HG03439 (cell line): Measurements from ENCODE around the gene FOXJ3.

Source experiments
- ATAC-seq: cut with Tn5 transposase; IDR thresholded peaks from one replicate; pipeline ENCODE4 v1.9.1; 2021; ENCODE audit warnings: mild to moderate bottlenecking, moderate library complexity; ENCODE audit not compliant: unreplicated experiment

Gene FOXJ3

DNA sequence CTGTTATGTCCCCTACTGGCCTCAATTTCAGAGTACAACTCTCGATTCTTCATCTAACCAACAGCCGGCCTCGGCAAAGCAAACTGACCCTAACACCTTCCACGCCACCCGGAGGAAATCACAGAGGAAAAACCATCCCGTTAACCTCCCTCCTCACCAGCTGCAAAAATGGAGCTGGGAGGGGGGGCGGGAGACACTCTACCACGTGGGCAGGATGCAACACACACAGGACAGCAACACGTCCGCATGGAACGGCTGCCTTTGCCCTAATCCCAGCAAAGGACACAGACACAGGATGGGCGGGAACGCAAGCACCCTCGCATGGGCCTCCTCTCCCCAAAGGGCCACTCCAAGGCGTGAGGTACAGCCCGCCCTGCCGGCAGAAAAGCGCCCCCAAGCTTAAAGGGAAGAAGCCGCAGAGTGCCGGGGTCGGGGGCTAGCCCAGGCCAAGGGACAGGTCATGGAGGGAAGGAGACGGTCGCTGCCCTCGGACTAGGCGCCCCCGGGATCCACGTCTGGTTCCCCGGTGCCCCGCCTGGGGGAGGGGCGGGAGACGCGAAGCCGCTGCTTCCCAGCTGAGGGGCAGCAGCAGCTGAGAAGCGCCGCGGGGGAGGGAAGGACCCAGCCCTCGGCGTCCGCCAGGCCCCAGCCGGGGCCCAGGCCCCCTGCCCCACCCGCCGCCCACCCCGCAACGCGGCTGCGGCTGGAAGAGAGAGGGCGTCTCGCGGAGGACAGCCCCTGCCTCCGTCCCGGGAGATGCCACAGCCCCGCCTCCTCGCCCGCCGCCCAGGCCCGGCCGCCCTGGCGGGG is 590 bp downstream of the FOXJ3 start:
- peak; percentile 63 for ATAC-seq

DNA sequence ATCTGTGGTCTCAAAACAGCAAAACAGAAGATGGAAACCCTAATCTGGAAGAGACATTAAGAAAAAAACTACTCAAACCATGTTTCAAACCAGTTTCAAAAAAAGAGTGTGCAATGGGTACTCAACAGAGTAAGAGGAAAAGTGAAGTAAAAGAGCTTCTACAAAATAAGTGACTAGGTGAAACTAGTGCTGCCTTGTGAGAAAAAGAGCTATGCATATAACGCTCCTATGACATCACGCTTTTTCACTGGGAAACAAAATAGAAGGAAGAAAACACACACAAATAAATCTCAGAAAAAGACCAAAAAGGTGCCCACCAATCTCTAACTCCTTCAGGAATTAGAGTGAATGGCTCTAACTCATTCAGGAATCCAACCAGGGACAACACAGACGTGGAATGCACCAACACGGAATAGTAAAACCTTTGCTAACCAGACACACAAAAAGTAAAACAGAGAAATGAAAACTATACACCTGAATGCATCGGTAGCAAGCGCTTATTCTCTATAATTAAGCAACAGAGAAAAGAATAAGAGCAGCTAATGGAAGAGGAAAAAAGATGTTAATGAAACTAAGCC is 1.3 kb downstream of the FOXJ3 start:
- ATAC-seq = no peak

DNA sequence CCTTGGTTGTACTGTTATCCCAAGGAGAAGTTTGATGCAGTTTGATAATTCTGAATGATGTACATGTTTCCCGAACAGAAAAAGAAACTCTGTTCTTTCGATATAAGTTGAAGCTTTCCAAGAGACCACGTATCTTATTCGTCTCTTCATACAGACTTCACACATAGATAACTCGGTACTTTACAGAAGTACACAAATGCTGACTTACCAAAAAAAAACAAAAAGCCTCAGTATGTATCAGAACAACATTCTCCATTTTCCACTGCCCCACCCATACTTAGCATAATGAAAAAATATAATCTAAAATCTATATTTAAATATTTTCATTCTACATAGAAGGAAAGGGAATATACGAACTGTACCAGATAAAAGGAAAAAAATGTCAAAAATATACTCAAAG is 2.2 kb downstream of the FOXJ3 start:
- no peak for ATAC-seq

DNA sequence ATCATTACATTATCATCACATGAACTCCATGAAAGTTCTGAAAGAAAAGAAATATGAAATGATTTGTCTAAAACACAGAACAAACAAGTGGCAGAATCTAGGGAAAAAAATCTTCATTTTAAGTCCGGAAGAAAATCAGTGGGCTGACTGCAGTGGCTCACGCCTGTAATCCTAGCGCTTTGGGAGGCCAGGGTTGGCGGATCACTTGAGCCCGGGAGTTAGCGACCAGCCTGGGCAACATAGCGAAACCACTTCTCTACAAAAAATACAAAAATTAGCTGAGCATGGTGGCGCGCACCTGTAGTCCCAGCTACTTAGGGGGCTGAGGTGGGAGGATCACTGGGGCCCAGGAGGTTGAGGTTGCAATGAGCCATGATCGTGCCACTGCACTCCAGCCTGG is 4.8 kb downstream of the FOXJ3 start:
- ATAC-seq = no peak

DNA sequence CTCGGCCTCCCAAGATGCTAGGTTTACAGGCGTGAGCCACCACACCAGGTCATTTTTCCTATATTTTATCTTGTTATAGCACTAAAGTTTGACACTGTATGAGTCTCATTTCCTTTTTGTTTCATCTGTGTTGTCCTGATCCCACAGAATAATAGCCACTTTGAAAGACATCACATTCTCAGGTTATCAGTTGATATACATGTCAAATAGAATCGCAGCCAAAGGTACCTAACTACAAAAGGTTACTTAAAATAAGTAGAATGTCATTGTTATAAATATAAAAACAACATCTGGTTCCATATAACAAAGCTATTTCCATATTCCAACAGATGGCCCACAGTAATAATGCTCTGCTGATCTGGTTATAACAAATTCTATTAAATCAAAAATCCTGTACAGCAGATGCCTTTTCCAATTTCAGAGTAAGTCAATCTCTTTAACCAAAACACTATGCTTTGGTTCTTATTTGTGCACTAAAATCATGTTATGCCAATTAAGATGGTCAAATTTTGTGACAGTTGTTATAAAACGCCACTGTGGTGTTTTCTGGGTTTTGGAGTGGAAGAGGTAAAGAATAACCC is 6.0 kb downstream of the FOXJ3 start:
- no peak for ATAC-seq

DNA sequence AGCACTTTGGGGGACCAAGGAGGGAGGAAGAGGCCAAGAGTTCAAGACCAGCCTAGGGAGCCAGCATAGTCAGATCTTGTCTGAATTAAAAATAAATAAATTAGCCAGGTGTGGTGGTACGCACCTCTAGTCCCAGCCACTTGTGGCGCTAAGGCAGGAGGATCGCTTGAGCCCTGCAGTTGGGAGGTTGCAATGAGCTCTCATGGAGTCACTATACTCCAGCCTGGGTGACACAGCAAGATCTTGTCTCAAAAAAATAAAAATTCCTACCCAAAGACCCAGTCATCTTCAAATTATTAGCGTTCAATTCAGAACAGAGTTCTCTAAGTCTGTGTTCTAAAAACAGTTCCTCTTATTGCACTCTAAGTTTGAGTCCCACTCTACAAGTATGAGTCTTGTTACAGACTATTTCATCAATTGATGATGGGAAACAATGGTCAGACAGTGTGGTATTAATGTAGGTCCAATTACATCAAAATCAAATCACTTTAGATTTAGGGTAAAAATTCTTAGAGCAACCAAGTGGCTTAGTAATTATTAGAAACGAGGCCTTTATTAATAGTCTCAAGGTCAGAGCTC is 6.9 kb downstream of the FOXJ3 start:
- no peak for ATAC-seq

DNA sequence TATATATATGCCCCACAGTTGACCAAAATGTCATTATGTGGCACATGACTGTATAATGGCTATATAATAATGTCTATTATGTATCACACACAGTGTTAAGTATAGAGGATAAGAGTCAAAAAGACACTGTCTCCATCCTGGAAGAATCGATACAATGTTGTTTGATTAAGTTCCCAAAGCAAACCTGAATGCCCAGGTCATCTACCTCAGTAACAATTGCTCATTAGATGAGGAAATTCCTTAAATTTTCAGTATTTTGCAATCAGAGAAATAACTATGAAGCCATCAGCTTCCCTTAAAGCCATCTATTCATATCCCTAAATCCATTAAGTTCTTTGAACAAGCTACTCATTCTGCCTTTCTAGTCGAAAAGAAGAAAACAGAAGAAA is 10.0 kb downstream of the FOXJ3 start:
- ATAC-seq = no peak

DNA sequence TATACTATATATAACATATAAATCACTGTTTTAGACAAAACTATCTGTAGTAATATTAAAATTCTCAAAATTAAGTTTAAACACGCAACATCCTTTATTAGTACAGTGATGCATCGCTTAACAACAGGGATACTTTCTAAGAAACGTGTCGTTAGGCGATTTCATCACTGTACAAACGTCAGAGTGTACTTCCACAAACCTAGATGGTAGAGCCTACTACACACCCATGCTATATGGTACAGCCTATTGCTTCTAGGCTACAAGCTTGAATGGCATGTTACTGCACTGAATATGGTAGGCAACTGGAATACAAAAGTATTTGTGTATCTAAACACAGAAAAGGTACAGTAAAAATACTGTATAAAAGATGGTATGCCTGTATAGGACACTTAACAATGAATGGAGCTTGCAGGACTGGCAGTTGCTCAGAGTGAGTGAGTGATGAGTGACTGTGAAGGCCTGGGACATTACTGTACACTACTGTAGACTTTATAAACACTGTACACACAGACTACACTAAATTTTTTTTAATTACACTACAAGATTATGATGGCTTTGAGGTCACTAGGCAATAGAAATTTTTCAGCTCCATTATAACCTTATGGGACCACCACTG is 10.5 kb downstream of the FOXJ3 start:
- no peak for ATAC-seq

DNA sequence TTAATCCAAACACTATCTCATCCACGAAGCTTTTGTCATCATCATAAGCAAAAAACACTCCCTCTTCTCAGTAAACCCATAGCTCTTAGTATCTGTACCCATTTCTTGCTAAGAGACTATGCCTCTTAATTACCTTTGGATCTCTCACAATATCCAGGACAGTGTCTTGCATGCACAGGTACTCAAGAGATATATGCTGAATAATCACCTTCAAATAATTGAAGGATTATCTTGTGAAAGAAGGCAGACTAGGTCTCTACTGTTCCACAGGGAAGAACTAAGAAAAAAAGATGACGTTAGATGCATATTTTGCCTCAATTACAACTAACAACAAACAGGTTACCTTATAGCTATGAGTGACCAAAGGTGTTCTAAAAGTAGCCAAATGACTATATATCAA is 11.5 kb downstream of the FOXJ3 start:
- no peak for ATAC-seq

DNA sequence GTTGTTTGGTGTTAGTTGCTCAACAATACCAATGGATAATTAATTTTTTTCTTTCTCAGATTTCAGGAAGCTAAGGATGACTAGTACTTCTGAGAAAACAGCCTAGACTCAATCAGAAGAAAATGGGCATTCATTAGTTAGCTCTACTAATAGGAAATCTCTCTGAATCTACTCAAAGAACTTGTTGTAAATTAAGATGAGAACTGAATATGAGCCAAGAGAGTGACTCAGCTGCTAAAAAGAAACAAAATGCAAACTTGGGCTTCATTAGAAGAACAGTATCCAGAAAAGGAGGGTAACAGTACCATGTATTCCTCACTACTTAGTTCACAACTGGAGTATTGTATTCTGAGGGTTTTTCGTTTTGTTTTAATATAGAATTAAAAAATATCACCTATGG is 12.5 kb downstream of the FOXJ3 start:
- no peak for ATAC-seq

DNA sequence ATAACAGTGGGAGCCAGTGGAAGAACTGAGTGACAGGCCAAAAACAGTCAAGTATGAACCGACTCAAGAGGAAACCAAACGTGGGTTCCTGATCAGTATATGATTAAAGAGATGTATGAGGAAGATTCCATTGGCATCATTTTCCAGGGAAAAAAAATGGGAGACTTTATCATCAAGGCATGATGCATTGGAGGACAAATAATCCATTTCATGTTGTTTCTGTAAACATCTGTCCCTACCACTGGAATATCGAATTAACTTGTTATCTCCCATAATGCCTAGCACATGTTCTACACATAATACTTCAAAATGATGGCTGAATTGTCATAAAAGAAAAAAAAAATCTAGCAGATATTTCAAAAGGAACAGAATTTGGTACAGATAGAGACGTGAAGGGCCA is 13.3 kb downstream of the FOXJ3 start:
- ATAC-seq = no peak

DNA sequence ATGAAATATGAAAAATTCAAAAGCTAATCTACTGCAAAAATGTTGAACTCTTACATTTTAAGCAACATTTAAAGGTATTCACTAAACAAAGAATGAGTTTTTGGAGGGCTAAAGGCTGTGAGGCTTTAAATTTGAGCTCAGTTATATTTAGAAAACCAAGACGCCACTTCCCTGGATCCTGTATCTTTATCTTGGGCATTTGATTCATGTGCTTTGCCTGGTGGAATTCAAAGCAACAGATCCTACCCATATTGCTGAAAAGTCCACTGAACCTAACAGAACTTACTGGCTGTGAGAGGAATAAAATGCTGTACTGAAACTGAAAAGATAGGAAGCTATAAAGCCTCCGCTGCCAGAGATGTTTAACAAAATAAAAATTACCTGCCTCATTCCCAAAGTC is 14.3 kb downstream of the FOXJ3 start:
- no peak for ATAC-seq

DNA sequence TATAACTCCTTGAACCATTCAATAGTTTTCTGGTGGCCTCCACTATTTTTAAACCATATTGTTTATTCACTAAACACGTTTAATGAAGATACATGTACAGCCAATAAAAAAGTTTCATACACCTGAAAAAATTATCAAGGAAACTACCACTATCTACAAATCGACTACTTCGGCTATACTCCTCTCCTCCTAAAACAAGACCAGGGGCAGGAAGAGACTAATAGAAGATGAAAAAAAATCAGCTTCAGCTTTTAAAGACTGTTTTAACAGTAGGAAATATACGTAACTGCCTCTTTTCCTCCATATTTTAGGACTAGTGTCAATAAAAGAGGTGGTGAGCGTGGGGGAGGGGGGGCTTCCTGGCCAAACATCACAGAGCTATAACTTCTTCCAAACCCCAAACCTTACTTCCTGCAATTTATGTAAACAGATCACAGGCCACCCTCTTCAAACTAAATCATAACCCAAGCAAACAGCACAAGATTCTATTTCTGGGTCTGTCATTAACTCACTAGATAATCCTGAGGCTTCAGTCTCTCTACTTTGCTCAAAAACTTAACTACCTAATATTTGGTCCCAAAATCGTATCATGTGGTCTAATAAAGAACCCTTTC is 15.1 kb downstream of the FOXJ3 start:
- ATAC-seq = no peak

DNA sequence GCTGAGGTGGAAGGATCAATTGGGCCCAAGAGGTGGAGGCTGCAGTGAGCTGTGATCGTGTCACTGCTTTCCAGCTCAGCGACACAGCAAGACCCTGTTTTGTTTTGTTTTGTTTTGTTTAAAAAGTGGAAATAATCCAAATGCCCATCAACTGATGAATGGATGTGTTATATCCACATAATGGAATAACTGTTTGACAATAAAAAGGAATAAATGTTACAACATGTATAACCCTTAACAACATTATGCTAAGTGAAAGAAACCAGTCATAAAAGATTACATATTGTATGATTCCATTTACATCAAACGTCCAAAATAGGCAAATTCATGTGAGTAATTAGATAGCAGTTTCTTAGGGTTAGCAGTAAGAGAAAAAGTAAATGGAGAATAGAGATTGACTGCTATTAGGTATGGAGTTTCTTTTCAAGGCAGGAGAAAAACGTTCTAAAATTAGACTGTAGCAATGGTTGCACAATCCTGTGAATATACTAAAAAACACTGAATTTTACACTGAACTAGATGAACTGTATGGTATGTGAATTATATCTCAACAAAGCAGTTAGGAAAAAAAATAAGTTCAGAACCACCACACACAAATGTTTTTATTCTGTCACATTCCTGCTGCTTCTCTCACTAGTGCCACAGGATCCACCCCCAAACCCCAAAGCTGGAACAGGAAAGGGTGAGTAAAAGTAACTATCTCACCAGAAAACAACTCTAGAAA is 15.7 kb downstream of the FOXJ3 start:
- ATAC-seq = no peak

DNA sequence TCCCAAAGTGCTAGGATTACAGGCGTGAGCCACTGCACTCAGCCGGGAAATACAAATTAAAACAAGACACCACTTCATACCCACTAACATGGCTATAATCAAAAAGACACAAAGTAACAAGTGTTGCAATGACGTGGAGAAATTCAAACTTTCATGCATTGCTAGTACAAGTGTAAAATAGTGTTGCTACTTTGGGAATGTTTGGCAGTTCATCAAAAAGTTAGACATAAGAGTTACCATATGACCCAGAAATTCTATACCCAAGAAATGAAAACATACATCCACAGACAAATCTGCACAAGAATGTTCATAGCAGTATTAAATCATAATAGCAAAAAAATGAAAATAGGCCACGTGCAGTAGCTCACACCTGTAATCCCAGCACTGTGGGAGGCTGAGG is 16.4 kb downstream of the FOXJ3 start:
- no peak for ATAC-seq

DNA sequence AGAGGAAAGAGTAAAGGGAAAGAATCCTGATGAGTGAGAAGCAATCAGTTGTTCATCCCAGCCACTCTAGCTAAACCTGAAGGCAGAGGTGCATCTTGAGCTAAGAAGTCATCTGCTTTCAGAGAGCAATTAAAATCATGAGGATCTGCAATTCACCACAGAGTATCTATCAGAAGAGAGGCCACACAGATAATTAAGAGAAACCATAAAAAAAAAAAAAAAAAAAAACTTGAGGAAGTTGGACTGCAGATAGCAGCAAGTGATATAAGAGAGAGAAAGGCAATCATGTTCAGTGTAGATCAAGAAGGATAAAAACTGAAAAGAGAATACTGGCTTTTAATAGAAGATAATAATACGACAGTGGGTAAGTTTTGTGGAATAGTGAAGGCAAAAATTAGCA is 17.7 kb downstream of the FOXJ3 start:
- no peak for ATAC-seq

DNA sequence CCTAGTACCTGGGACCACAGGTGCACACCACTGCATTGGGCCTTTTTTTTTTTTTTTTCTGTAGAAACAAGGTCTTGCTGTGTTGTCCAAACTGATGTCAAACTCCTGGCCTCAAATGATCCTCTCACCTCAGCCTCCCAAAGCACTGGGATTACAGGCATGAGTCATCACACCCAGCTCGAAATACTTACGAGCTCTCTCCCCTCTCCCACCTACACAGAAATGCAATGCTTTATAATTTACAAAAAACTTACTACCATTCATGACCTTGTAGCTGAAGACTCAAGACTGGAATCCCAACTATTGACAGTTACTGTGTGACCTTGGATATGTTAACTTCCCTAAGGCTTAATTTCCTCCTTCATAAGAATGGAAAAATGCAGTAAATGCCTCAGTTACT is 18.7 kb downstream of the FOXJ3 start:
- no peak for ATAC-seq

DNA sequence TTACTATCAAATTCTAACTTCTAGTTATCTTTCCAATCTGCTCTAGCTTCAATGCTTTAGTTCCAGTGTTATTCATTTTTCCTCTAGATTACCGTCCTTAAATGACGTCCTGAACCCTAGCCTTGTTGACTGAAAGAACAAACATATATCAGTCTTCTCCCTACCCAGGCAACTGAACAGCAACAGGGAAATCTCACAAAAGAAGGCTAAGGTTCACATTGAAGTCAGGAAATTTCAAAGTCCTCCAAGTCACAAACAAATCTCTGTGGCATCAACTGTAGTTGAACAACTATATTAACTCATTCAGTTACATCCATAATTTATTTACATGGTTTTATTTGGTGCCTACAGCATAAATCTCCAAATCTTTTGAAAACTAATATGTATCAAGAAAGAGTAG is 19.5 kb downstream of the FOXJ3 start:
- ATAC-seq = no peak

DNA sequence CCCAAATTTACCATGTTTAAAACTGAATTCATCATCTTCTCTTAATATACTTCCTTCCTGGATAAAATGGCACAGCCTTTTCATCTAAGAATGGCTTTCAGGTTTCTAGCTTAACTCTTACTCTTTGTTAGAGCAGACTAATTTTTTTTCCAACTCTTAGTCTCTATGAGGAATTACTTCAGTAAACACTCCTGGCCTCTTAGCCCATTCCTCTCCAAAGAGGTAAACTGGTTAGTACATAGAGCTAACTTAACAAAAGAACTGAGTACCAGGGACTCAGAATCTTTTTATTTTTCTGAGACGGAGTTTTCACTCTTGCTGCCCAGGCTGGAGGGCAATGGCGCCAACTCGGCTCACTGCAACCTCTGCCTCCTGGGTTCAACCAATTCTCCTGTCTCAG is 21.1 kb downstream of the FOXJ3 start:
- no peak for ATAC-seq

DNA sequence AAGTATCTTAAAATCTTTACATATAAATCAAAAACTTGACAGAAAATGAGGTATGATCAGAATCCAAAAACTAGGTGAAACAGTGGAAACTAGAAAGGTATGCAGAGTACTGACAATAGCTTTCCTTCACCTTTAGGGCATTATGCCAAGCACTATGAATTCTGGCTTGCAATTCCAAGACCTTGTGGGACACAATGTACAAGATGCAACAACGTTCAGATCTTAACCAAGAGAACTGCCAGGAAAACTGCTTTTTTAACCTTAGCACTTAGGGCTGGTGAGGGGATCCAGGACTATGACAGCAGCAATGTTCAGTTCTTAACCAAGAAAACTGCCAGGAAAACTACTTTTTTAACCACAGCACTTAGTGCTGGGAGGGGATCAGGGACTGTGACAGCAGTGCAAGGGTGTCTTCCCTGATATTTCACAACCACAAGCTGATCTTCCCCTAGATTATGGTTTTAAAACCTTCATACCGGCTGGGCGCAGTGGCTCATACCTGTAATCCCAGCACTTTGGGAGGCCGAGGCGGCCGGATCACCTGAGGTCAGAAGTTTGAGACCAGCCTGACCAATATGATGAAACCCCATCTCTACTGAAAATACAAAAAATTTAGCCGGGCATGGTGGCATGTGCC is 22.3 kb downstream of the FOXJ3 start:
- no peak for ATAC-seq
